Mesenchymal stem cell (in vitro differentiated cells and primary cell): ENCODE measurements around the gene MSL3B.
A peak's percentile ranks its signal among the peaks of the same experiment; 100 is the strongest.

ENCODE experiments used
- DNase-seq: peaks from one replicate; pipeline ENCODE4 v3.0.0-alpha.2; 2013
- H2AFZ ChIP-seq: one replicate; pipeline ENCODE4 v1.6.1; 2013; ENCODE audit warnings: low read depth, mild to moderate bottlenecking, control low read depth, inconsistent platforms, low read length, moderate library complexity
- H2AK5ac ChIP-seq: 2 replicates; pipeline ENCODE4 v1.6.1; 2013; ENCODE audit warnings: low read length, moderate library complexity, mild to moderate bottlenecking, inconsistent platforms; ENCODE audit not compliant: severe bottlenecking
- H2BK120ac ChIP-seq: one replicate; pipeline ENCODE4 v1.6.1; 2013; ENCODE audit warnings: low read depth, mild to moderate bottlenecking, inconsistent platforms, low read length, moderate library complexity
- H2BK12ac ChIP-seq, 2 experiments: one replicate each; pipeline ENCODE4 v1.6.1; 2013; ENCODE audit warnings: inconsistent platforms in 2 of 2, low read length in 2 of 2, mild to moderate bottlenecking in 2 of 2, moderate library complexity in 2 of 2, control low read depth in 1 of 2
- H2BK15ac ChIP-seq: one replicate; pipeline ENCODE4 v1.6.1; 2013; ENCODE audit warnings: mild to moderate bottlenecking, low read depth, inconsistent platforms; ENCODE audit not compliant: poor library complexity, severe bottlenecking
- H2BK5ac ChIP-seq: 2 replicates; pipeline ENCODE4 v1.6.1; 2013; ENCODE audit warnings: low read depth, mild to moderate bottlenecking, low read length, control low read depth, inconsistent platforms; ENCODE audit not compliant: poor library complexity, severe bottlenecking
- H3K14ac ChIP-seq, 2 experiments: one replicate each; pipeline ENCODE4 v1.6.1; 2013; ENCODE audit warnings: inconsistent platforms in 2 of 2, low read length in 2 of 2, control low read depth in 1 of 2, mild to moderate bottlenecking in 1 of 2, moderate library complexity in 1 of 2
- H3K18ac ChIP-seq, 2 experiments: one replicate each; pipeline ENCODE4 v1.6.1; 2013; ENCODE audit warnings: inconsistent platforms in 2 of 2, low read length in 2 of 2, control low read depth in 1 of 2, low read depth in 1 of 2, mild to moderate bottlenecking in 1 of 2
- H3K23ac ChIP-seq, 2 experiments: one replicate each; pipeline ENCODE4 v1.6.1; 2013; ENCODE audit warnings: inconsistent platforms in 2 of 2, low read length in 2 of 2, mild to moderate bottlenecking in 2 of 2, moderate library complexity in 2 of 2, control low read depth in 1 of 2
- H3K27ac ChIP-seq: 2 replicates; pipeline ENCODE4 v1.5.1; 2013; ENCODE audit warnings: mild to moderate bottlenecking, moderate library complexity, low read length, control low read depth, inconsistent platforms; ENCODE audit not compliant: poor library complexity, severe bottlenecking
- H3K27me3 ChIP-seq, 2 experiments: 2 replicates each; pipeline versions ENCODE4 v1.6.1 to v1.7.0; 2013; ENCODE audit warnings: low read length in 2 of 2, mild to moderate bottlenecking in 2 of 2, moderate library complexity in 2 of 2, control low read depth in 1 of 2, inconsistent platforms in 1 of 2; ENCODE audit not compliant: control insufficient read depth in 1 of 2, insufficient read depth in 1 of 2
- H3K36me3 ChIP-seq, 2 experiments: 2 replicates each; pipeline versions ENCODE4 v1.6.1 to v1.7.0; 2013; ENCODE audit warnings: low read length in 2 of 2, control low read depth in 1 of 2, inconsistent platforms in 1 of 2, low read depth in 1 of 2, mild to moderate bottlenecking in 1 of 2; ENCODE audit not compliant: insufficient read depth in 2 of 2, control insufficient read depth in 1 of 2
- H3K4ac ChIP-seq, 2 experiments: one replicate each; pipeline ENCODE4 v1.6.1; 2013; ENCODE audit warnings: inconsistent platforms in 2 of 2, low read length in 2 of 2, mild to moderate bottlenecking in 2 of 2, moderate library complexity in 2 of 2, control low read depth in 1 of 2, low read depth in 1 of 2
- H3K4me1 ChIP-seq: 2 replicates; pipeline ENCODE4 v1.6.1; 2013; ENCODE audit warnings: low read depth, low read length, control low read depth; ENCODE audit not compliant: control insufficient read depth, insufficient read depth
- H3K4me2 ChIP-seq: 2 replicates; pipeline ENCODE4 v1.6.1; 2013; ENCODE audit warnings: low read length, mild to moderate bottlenecking, inconsistent platforms; ENCODE audit not compliant: poor library complexity, severe bottlenecking
- H3K4me3 ChIP-seq, 2 experiments: 2 replicates each; pipeline versions ENCODE4 v1.5.1 to v1.7.0; 2013; ENCODE audit warnings: low read length in 2 of 2, mild to moderate bottlenecking in 2 of 2, control low read depth in 1 of 2, low read depth in 1 of 2; ENCODE audit not compliant: insufficient read depth in 1 of 2
- H3K79me1 ChIP-seq: replicated peaks from 2 replicates; pipeline ENCODE4 v1.6.1; 2013; ENCODE audit warnings: mild to moderate bottlenecking, control low read depth, low read length, inconsistent platforms; ENCODE audit not compliant: poor library complexity, severe bottlenecking
- H3K9ac ChIP-seq: 2 replicates; pipeline ENCODE4 v1.7.0; 2013; ENCODE audit warnings: mild to moderate bottlenecking, low read length, moderate library complexity
- H3K9me3 ChIP-seq: 2 replicates; pipeline ENCODE4 v1.7.0; 2013; ENCODE audit warnings: mild to moderate bottlenecking, low read length; ENCODE audit not compliant: control insufficient read depth
- H4K8ac ChIP-seq: one replicate; pipeline ENCODE4 v1.6.1; 2013; ENCODE audit warnings: inconsistent platforms, mild to moderate bottlenecking, low read length, moderate library complexity
- H4K91ac ChIP-seq: one replicate; pipeline ENCODE4 v1.6.1; 2013; ENCODE audit warnings: mild to moderate bottlenecking, low read length, inconsistent platforms
- WGBS: methylation state at CpG from one replicate; pipeline ENCODE4 v1.1.7; 2013; ENCODE audit warnings: mixed read lengths; 5-methylcytosine and 5-hydroxymethylcytosine counted together

The MSL3B gene

GRCh38 chr2:233851169-233851568 lies 17.0 kb downstream of the MSL3B start:
- no peaks in the 10 kb centered on the region for H3K27me3 ChIP-seq
- no peak overlapping the region for H2AK5ac ChIP-seq
- H3K4me3 ChIP-seq = no peak overlapping the region
- no peak overlapping the region for H3K9ac ChIP-seq
- H4K8ac ChIP-seq = no peak overlapping the region
- H3K4ac ChIP-seq = no peak overlapping the region
- H3K4me1 ChIP-seq = peaks cover 16% of the 10 kb centered on the region
- no peak overlapping the region for H3K27ac ChIP-seq
- no peak overlapping the region for H3K18ac ChIP-seq
- H2BK12ac ChIP-seq = no peak overlapping the region
- H3K14ac ChIP-seq = no peak overlapping the region
- no peak overlapping the region for H3K4me2 ChIP-seq
- H3K9me3 ChIP-seq = no peaks in the 10 kb centered on the region
- H4K91ac ChIP-seq = no peak overlapping the region
- H2BK5ac ChIP-seq = no peak overlapping the region
- H2BK15ac ChIP-seq = no peak overlapping the region
- H3K23ac ChIP-seq = no peak overlapping the region
- no peak overlapping the region for H2AFZ ChIP-seq
- 92% methylated on average over 5 of the region's 6 CpGs for WGBS
- H2BK120ac ChIP-seq = no peak overlapping the region
- DNase-seq = no peak
- H3K79me1 ChIP-seq = peaks cover 42% of the 10 kb centered on the region
- H3K36me3 ChIP-seq = peaks cover 2 to 21% of the 10 kb centered on the region in 2 experiments

- Histone ChIP-seq H2BK5ac (no peak overlapping the region), H2BK120ac (no peak overlapping the region), H2BK15ac (no peak overlapping the region), H3K4me1 (peaks cover 16% of the 10 kb centered on the region), H3K9me3 (no peaks in the 10 kb centered on the region), H3K27me3 (no peaks in the 10 kb centered on the region), H3K27ac (no peak overlapping the region), H4K8ac (peak overlapping the region; percentile 87), H3K4me3 (no peak overlapping the region), H3K4ac (no peak overlapping the region), H4K91ac (no peak overlapping the region), H2BK12ac (no peak overlapping the region), H3K9ac (no peak overlapping the region), H3K4me2 (no peak overlapping the region), H2AK5ac (no peak overlapping the region), H3K18ac (no peak overlapping the region), H3K36me3 (peaks cover 2 to 21% of the 10 kb centered on the region in 2 experiments), H3K23ac (no peak overlapping the region), H3K79me1 (peaks cover 42% of the 10 kb centered on the region), H3K14ac (no peak overlapping the region), H2AFZ (no peak overlapping the region)
- no peak for DNase-seq
- WGBS = 96% methylated on average over 7 of the region's 7 CpGs
Measured at GRCh38 chr2:233850745-233851144, 17.4 kb downstream of the MSL3B start.

- Histone ChIP-seq H3K9me3 (no peaks in the 10 kb centered on the region), H3K36me3 (peaks cover 4 to 21% of the 10 kb centered on the region in 2 experiments), H3K79me1 (peaks cover 45% of the 10 kb centered on the region), H2BK15ac (no peak overlapping the region), H4K91ac (no peak overlapping the region), H4K8ac (no peak overlapping the region), H3K4me1 (peaks cover 16% of the 10 kb centered on the region), H3K14ac (no peak overlapping the region), H3K23ac (no peak overlapping the region), H2BK120ac (no peak overlapping the region), H3K9ac (no peak overlapping the region), H2BK12ac (no peak overlapping the region), H2AK5ac (no peak overlapping the region), H3K4ac (no peak overlapping the region), H3K27me3 (no peaks in the 10 kb centered on the region), H3K4me3 (no peak overlapping the region), H3K18ac (no peak overlapping the region), H2AFZ (no peak overlapping the region), H2BK5ac (no peak overlapping the region), H3K27ac (no peak overlapping the region), H3K4me2 (no peak overlapping the region)
- no peak for DNase-seq
- WGBS = 91% methylated on average over 13 of the region's 13 CpGs
Measured at GRCh38 chr2:233849607-233850271, 18.4 kb downstream of the MSL3B start.

GRCh38 chr2:233848276-233848675 lies 19.9 kb downstream of the MSL3B start:
- Histone ChIP-seq H3K9ac (no peak overlapping the region), H2AK5ac (no peak overlapping the region), H3K9me3 (no peaks in the 10 kb centered on the region), H3K4me2 (no peak overlapping the region), H3K79me1 (peaks cover 46% of the 10 kb centered on the region), H3K4ac (no peak overlapping the region), H3K4me1 (peaks cover 11% of the 10 kb centered on the region), H4K91ac (no peak overlapping the region), H3K36me3 (peaks cover 19 to 29% of the 10 kb centered on the region in 2 experiments), H2BK12ac (no peak overlapping the region), H3K27me3 (no peaks in the 10 kb centered on the region), H2BK120ac (no peak overlapping the region), H3K23ac (no peak overlapping the region), H3K14ac (no peak overlapping the region), H2AFZ (no peak overlapping the region), H3K18ac (no peak overlapping the region), H2BK5ac (no peak overlapping the region), H3K4me3 (no peak overlapping the region), H2BK15ac (no peak overlapping the region), H3K27ac (no peak overlapping the region), H4K8ac (no peak overlapping the region)
- no peak for DNase-seq
- 97% methylated on average over 13 of the region's 13 CpGs for WGBS
